Measurements from ENCODE around the gene CYP27C1. TPM values are rescaled to one million over a fixed set of nuclear protein-coding genes. Genes with fewer than 3 reads are reported as not detected.

Gene CYP27C1
- total and polyA plus RNA-seq, 2 of the 13 experiments (the other 11 are each of a cell fraction or from before 2014, with no cell fraction given): not detected

GRCh38 chr2:127219171-127220070 lies 678 bp downstream of the CYP27C1 start:
- no TSS peak for BruUV-seq (replicated peaks)
- H3K4me3 ChIP-seq (replicated peaks in 1 of 3; ENCODE audit: insufficient read depth in 1 of 3, low read depth in 2 of 3, low read length in 3 of 3): peak overlapping the region; percentile 56 to 69 (median 66); a peak in 5 of 6 replicates
- H3K27me3 ChIP-seq (ENCODE audit: control insufficient read depth in 1 of 2, insufficient read depth in 2 of 2, low read length in 2 of 2): peaks cover 20 to 56% of the 10 kb centered on the region in 2 experiments
- no peaks in the 10 kb centered on the region for H3K9me3 ChIP-seq (ENCODE audit: low read length)
- H3K4me1 ChIP-seq (ENCODE audit: insufficient read depth, low read length): peaks cover 10% of the 10 kb centered on the region
- H3K79me2 ChIP-seq (ENCODE audit: insufficient read depth, low read length): no peaks in the 10 kb centered on the region
- in situ Hi-C loops (cut with HindIII; ENCODE audit: extremely low pct_ligation_motif_present, low pct_unique_long_range_greater_than_20kb) (no loop called here), intact Hi-C loops (cut with micrococcal nuclease; ENCODE audit: unreplicated experiment) (no loop called here)
- ATAC-seq: peak; percentile 67
- H3K4me2 ChIP-seq (ENCODE audit: low read depth, low read length): peak overlapping the region; percentile 91
- no peaks in the 10 kb centered on the region for H3K36me3 ChIP-seq (replicated peaks in 1 of 2; ENCODE audit: control insufficient read depth in 1 of 2, insufficient read depth in 2 of 2, low read length in 2 of 2)
- 4% methylated on average over 50 of the region's 71 CpGs for WGBS (ENCODE audit: low lambda C conversion rate)
- H3K9ac ChIP-seq (ENCODE audit: insufficient read depth, low read depth, low read length): no peak overlapping the region
- H4K20me1 ChIP-seq (ENCODE audit: insufficient read depth, low read length): no peaks in the 10 kb centered on the region
- H2AFZ ChIP-seq (ENCODE audit: low read length): no peak overlapping the region
- no peak for FAIRE-seq
- DNase-seq (ENCODE audit: low spot score): no peak
- H3K27ac ChIP-seq (ENCODE audit: extremely low read length, insufficient read depth, low read length): no peak overlapping the region
- ChIA-PET POLR2A (no interaction called here), CTCF (ENCODE audit: low intra/inter-chr PET ratio, low total read pairs) (no interaction called here)
- TF ChIP-seq ZNF687 (CRISPR knock-in tag; IDR thresholded peaks at IDR 0.05): peak; percentile 16; the same call in 1 of the 2 replicates
- TF ChIP-seq SNAI1 (CRISPR knock-in tag; IDR thresholded peaks at IDR 0.05; ENCODE audit: borderline replicate concordance): no peak
- TF ChIP-seq SMAD3 (CRISPR knock-in tag; IDR thresholded peaks at IDR 0.05): no peak
- no peak for TF ChIP-seq RFXANK (CRISPR knock-in tag; IDR thresholded peaks at IDR 0.05)
- TF ChIP-seq ZNF513 (CRISPR knock-in tag; conservative IDR thresholded peaks at IDR 0.05): no peak
- peak; percentile 34 for TF ChIP-seq ZNF883 (CRISPR knock-in tag; IDR thresholded peaks at IDR 0.05; ENCODE audit: not compliant biosample characterization)
- TF ChIP-seq JDP2 (CRISPR knock-in tag; IDR thresholded peaks at IDR 0.05; ENCODE audit: borderline replicate concordance): no peak
- TF ChIP-seq RXRB (CRISPR knock-in tag; IDR thresholded peaks at IDR 0.05; ENCODE audit: borderline replicate concordance): no peak
- TF ChIP-seq ZNF180 (CRISPR knock-in tag; IDR thresholded peaks at IDR 0.05; ENCODE audit: borderline replicate concordance, low read depth): no peak
- TF ChIP-seq CSRNP1 (CRISPR knock-in tag; IDR thresholded peaks at IDR 0.05): no peak
- TF ChIP-seq ZNF691 (CRISPR knock-in tag; IDR thresholded peaks at IDR 0.05; ENCODE audit: borderline replicate concordance, low read depth): no peak
- no peak for TF ChIP-seq ZFP1 (CRISPR knock-in tag; IDR thresholded peaks at IDR 0.05)
- 0 out of 2 replicates have a peak, but pooled peaks have one; percentile 6 for TF ChIP-seq ZNF768 (CRISPR knock-in tag; IDR thresholded peaks at IDR 0.05)
- no peak for TF ChIP-seq ZNF484 (CRISPR knock-in tag; IDR thresholded peaks at IDR 0.05; ENCODE audit: borderline replicate concordance, low read depth)
- 0 out of 2 replicates have a peak, but pooled peaks have one; percentile 30 for TF ChIP-seq EZH2 (conservative IDR thresholded peaks at IDR 0.05; ENCODE audit: low read depth, low read length)

All from HepG2 (cell line).